Measurements from ENCODE around the gene FZD4. TPM values are rescaled to one million over a fixed set of nuclear protein-coding genes. Genes with fewer than 3 reads are reported as not detected.

Gene FZD4
- total RNA-seq, 4 donors from 2014 or later: 23.7 to 42.3 (median 31.8) TPM

DNA sequence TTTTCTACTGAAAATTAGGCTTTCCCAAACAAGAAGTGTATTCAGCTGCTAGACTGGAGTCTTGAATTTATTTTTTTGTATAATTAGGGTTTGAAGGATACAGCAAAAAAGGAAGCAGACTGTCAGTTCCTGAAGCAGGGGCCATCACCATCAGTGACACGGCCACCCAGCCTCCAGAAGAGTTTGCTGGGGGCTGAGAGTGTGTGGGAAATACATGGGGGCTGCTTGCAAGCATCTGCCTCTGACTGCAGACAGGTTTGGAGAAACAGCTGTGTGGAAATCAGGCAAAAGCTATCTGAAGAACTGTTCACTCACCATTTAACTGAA is 23.0 kb downstream of the FZD4 start:
- TF ChIP-seq EP300 (IDR thresholded peaks at IDR 0.05) (no peak), POLR2AphosphoS5 (IDR thresholded peaks at IDR 0.05) (no peak), POLR2A (IDR thresholded peaks at IDR 0.05; ENCODE audit: low read depth) (no peak)
- TF ChIP-seq, protein P1, sequence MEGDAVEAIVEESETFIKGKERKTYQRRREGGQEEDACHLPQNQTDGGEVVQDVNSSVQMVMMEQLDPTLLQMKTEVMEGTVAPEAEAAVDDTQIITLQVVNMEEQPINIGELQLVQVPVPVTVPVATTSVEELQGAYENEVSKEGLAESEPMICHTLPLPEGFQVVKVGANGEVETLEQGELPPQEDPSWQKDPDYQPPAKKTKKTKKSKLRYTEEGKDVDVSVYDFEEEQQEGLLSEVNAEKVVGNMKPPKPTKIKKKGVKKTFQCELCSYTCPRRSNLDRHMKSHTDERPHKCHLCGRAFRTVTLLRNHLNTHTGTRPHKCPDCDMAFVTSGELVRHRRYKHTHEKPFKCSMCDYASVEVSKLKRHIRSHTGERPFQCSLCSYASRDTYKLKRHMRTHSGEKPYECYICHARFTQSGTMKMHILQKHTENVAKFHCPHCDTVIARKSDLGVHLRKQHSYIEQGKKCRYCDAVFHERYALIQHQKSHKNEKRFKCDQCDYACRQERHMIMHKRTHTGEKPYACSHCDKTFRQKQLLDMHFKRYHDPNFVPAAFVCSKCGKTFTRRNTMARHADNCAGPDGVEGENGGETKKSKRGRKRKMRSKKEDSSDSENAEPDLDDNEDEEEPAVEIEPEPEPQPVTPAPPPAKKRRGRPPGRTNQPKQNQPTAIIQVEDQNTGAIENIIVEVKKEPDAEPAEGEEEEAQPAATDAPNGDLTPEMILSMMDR (IDR thresholded peaks at IDR 0.05): no peak

DNA sequence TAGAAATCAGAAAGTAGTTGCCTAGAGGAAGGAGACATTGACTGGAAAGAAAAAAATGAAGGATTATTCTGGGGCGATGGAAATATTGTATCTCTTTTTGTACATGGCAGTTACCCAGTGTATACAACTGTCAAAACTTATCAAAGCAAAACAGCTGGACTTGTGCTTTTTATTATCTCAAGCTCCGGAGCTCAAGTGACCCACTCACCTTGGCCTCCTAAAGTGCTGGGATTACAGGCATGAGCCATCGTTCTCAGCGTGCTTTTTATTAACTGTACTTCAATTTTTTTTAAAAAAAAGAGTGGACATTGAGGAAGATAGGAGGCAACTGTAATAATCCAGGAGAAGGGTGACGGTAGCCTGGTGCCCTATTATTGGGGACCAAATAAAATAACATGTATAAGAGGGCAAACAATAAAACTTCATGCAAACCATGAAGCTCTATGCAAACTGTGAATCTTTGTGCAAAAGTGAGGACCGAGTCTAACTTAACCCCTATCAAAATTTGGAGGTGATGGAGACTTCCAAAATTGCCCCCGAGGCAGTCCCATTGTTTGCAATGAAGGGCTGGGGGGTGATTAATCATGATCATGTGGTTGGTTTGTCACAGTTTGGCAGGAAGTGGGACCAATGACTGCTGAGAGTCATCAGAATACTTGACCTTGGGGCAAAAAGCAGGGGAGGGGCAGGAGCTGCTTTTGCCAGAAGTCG is 23.5 kb downstream of the FZD4 start:
- Histone ChIP-seq H3K4me3 (no peak overlapping the region), H3K9me3 (no peaks in the 10 kb centered on the region), H3K27ac (replicated peaks in 1 of 4) (peak overlapping the region in 2 of 4 donors; percentile 38 to 47), H3K4me1 (peaks cover 9 to 55% (median 52%) of the 10 kb centered on the region in 4 donors), H3K36me3 (no peaks in the 10 kb centered on the region), H3K27me3 (no peaks in the 10 kb centered on the region)
- no peak for TF ChIP-seq POLR2A (IDR thresholded peaks at IDR 0.05; ENCODE audit: low read depth)
- TF ChIP-seq POLR2AphosphoS5 (IDR thresholded peaks at IDR 0.05): no peak
- no peak for TF ChIP-seq EP300 (IDR thresholded peaks at IDR 0.05)
- TF ChIP-seq, protein P1 (IDR thresholded peaks at IDR 0.05): no peak
- WGBS: 34% methylated on average over 8 of the region's 8 CpGs
- intact Hi-C loops (cut with DNase I): loop anchor here (10.0 kb wide), 1 partner anchor 493 kb away; no protein-coding TSS in a partner anchor
- DNase-seq (ENCODE audit: extremely low spot score): no peak

More for the DNA sequence above, 23.0 kb downstream of the FZD4 start:
- Histone ChIP-seq H3K27ac (replicated peaks in 1 of 4) (peak overlapping the region in 3 of 4 donors; percentile 38 to 47 (median 41)), H3K4me3 (no peak overlapping the region), H3K4me1 (peaks cover 11 to 60% (median 55%) of the 10 kb centered on the region in 4 donors), H3K36me3 (no peaks in the 10 kb centered on the region), H3K27me3 (no peaks in the 10 kb centered on the region), H3K9me3 (no peaks in the 10 kb centered on the region)
- 33% methylated on average over 1 of the region's 1 CpG for WGBS
- DNase-seq (ENCODE audit: extremely low spot score): no peak
- intact Hi-C loops (cut with DNase I): loop anchor here (10.0 kb wide), 1 partner anchor 493 kb away; no protein-coding TSS in a partner anchor

DNA sequence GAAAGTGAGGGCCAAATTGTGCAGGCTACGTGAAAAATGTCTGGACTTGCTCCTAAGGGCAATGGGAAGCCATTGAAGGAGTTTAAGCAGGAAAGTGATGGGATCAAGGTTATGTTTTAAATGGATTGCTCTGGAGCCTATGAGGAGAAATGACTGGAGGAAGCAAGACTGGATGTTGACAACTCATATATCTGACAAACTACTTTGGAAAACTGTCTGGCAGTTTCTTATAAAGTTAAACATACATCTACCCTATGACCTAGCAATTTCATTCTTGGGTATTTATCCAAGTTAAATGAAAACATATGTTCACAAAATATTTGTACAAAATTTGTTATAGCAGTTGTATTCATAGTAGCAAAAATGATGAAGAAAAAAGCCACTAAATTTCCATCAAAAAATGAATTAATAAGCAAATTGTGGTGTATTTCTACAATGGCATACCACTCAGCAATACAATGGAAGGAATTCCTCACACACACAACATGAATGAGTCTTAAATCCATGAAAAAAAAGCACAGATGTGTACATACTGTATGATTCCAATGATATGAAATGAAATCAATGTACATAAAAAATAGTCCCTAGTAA is 24.1 kb downstream of the FZD4 start:
- DNase-seq (ENCODE audit: extremely low spot score): no peak
- H3K9me3 ChIP-seq: no peaks in the 10 kb centered on the region
- TF ChIP-seq POLR2AphosphoS5 (IDR thresholded peaks at IDR 0.05) (no peak), POLR2A (IDR thresholded peaks at IDR 0.05; ENCODE audit: low read depth) (no peak), EP300 (IDR thresholded peaks at IDR 0.05) (no peak)
- TF ChIP-seq, protein P1 (IDR thresholded peaks at IDR 0.05): no peak
- peaks cover 9 to 51% (median 49%) of the 10 kb centered on the region in 4 donors for H3K4me1 ChIP-seq
- H3K27me3 ChIP-seq: no peaks in the 10 kb centered on the region
- no peaks in the 10 kb centered on the region for H3K36me3 ChIP-seq
- H3K4me3 ChIP-seq: no peak overlapping the region
- 83% methylated on average over 1 of the region's 1 CpG for WGBS
- intact Hi-C loops (cut with DNase I): loop anchor here (10.0 kb wide), 1 partner anchor 494 kb away; no protein-coding TSS in a partner anchor
- H3K27ac ChIP-seq (replicated peaks in 1 of 4): no peak overlapping the region

DNA sequence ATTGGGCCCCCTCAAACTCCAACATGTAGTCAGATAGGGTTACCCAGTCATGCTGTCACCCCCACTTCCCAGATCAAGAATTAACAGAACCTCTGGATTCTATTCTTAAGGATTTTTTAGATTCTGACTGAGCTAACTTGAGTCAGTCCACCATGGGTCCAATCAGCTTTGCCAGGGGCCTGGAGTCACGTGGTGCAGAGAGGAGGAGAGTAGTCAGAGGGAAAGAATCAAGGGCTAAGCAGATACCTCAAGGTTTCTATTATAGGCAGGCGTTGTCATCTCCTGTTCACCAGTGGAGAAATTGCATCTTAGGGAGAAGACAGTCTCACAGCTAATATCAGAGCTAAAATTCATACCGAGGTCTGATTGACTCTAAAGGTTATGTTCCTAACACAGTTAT is 28.2 kb downstream of the FZD4 start:
- Histone ChIP-seq H3K27ac (replicated peaks in 1 of 4) (no peak overlapping the region), H3K4me3 (no peak overlapping the region), H3K36me3 (no peaks in the 10 kb centered on the region), H3K9me3 (no peaks in the 10 kb centered on the region), H3K4me1 (peaks cover 12 to 35% (median 30%) of the 10 kb centered on the region in 4 donors), H3K27me3 (no peaks in the 10 kb centered on the region)
- 76% methylated on average over 3 of the region's 3 CpGs for WGBS
- TF ChIP-seq EP300 (IDR thresholded peaks at IDR 0.05): no peak
- TF ChIP-seq, protein P1 (IDR thresholded peaks at IDR 0.05): no peak
- TF ChIP-seq POLR2A (IDR thresholded peaks at IDR 0.05; ENCODE audit: low read depth): no peak
- TF ChIP-seq POLR2AphosphoS5 (IDR thresholded peaks at IDR 0.05): no peak
- no peak for DNase-seq (ENCODE audit: extremely low spot score)
- intact Hi-C loops (cut with DNase I): no loop called here
